Measurements from ENCODE around the gene RDH14.

Gene RDH14

DNA sequence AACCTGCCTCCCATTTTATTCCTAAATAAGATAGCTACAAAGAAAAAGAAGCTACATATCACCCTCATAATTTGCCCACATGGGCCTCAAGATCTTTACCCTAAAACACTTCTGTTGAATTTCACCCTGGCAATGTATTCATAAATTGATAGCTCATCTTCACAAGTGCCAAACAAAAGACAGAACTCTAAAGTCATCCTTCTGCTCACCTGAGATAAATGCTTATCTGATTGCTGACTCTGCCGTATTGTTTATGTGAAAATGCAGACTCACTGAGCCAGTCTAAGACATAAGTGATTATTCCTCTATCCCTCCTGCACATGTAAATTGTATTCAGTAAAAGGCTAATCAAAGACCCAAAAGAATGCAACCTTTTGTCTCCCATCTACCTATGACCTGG lies 2.0 kb downstream of the RDH14 start:
- no peak for DNase-seq (ENCODE audit: low read depth)
- H3K4me3 ChIP-seq (ENCODE audit: control insufficient read depth, low read depth, low read length): no peak overlapping the region
- TF ChIP-seq, protein P1, sequence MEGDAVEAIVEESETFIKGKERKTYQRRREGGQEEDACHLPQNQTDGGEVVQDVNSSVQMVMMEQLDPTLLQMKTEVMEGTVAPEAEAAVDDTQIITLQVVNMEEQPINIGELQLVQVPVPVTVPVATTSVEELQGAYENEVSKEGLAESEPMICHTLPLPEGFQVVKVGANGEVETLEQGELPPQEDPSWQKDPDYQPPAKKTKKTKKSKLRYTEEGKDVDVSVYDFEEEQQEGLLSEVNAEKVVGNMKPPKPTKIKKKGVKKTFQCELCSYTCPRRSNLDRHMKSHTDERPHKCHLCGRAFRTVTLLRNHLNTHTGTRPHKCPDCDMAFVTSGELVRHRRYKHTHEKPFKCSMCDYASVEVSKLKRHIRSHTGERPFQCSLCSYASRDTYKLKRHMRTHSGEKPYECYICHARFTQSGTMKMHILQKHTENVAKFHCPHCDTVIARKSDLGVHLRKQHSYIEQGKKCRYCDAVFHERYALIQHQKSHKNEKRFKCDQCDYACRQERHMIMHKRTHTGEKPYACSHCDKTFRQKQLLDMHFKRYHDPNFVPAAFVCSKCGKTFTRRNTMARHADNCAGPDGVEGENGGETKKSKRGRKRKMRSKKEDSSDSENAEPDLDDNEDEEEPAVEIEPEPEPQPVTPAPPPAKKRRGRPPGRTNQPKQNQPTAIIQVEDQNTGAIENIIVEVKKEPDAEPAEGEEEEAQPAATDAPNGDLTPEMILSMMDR (IDR thresholded peaks at IDR 0.05; ENCODE audit: control insufficient read depth, insufficient read depth, low read depth, low read length, missing control alignments): no peak

DNA sequence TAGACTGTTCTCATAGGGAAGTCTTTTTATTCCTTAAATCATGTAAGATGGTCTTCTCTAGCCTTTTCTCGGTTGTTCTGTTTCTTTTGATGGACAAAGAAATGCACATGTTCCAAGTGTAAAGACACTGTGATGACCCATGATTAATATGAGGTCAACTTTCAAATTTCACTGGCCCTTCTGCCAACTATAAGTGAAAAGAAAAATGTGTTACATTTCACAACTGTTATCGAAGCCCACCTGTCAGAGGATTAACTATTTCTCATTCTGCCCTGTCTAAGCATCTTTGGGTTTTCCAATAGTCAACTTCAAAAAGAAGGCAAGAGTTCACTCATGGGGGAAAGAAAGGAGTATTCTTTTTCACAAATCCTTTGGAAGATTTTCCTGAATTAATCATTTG lies 3.3 kb downstream of the RDH14 start:
- TF ChIP-seq, protein P1 (IDR thresholded peaks at IDR 0.05; ENCODE audit: control insufficient read depth, insufficient read depth, low read depth, low read length, missing control alignments): no peak
- no peak for DNase-seq (ENCODE audit: low read depth)
- no peak overlapping the region for H3K4me3 ChIP-seq (ENCODE audit: control insufficient read depth, low read depth, low read length)

DNA sequence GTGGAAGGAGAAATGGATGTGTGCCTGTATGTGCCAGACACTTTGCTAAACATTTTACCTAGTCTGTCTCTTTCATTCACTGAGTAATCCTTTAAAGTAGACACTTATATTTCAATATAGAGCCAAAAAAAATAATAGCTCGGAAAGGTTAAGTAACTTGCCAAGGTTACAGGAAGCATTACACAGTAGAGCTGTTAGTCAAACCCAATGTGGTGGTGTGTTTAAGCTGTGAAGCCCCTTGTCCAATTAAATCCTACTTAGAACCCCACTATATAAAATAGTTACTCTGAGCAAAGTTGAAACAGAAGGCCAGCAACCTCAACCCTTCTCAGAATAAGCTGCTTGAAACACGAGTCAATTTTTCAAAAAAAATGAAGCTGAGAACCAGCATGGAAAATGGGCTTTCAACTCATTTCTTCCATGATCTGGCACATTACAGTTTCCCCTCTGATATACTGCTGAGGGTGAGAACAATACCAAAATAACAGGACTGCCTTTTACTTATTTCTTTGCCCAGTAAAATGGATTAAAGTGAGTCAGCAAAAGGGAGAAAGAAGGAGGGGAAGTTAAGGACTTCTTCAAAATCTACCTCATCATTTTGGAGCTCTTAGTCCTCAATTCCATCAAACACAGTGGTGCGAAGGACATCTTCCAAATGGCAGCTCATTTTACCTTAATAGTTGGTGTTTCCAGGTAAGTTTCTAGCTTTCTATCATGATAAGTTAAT lies 7.9 kb downstream of the RDH14 start:
- DNase-seq (ENCODE audit: low read depth): no peak
- TF ChIP-seq, protein P1 (IDR thresholded peaks at IDR 0.05; ENCODE audit: control insufficient read depth, insufficient read depth, low read depth, low read length, missing control alignments): no peak
- no peak overlapping the region for H3K4me3 ChIP-seq (ENCODE audit: control insufficient read depth, low read depth, low read length)

DNA sequence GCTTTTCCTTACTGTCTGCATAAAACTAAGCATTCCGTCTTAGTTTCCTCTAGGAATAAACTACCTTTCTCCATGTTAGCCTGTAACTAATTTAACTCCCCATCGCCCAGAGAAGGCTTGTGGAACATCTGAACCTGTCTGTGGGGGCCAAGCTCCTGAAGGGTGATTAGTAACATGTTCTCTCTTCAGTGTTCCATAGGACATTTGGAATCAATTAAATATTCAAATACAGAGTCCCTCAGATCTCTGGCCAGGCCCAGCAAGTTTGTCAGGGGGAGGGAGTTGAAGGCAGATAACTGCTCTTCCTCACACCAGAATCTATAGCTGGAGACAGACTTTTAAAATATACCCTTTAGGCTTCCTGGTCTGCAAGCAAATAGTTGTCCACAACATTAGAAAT lies 8.8 kb downstream of the RDH14 start:
- no peak overlapping the region for H3K4me3 ChIP-seq (ENCODE audit: control insufficient read depth, low read depth, low read length)
- DNase-seq (ENCODE audit: low read depth): no peak
- TF ChIP-seq, protein P1 (IDR thresholded peaks at IDR 0.05; ENCODE audit: control insufficient read depth, insufficient read depth, low read depth, low read length, missing control alignments): no peak

DNA sequence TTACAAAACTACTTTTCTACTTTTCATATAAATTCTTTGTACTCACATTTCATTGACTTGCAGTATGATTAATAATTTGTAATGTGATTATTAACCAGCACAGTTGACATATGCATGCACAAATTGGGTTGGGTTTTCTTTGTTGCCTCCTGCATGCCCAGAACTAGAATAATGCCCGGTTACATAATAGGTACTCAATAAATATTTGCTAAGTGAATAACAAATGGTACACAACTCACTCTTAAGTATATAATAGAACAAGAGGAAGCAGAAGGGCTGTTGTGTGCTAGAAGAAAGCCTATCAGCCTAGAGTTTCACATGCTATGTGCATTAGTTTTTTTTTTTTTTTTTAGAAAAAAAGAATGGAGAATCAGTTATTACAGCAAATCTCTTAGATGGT lies 9.3 kb downstream of the RDH14 start:
- TF ChIP-seq, protein P1 (IDR thresholded peaks at IDR 0.05; ENCODE audit: control insufficient read depth, insufficient read depth, low read depth, low read length, missing control alignments): no peak
- H3K4me3 ChIP-seq (ENCODE audit: control insufficient read depth, low read depth, low read length): no peak overlapping the region
- no peak for DNase-seq (ENCODE audit: low read depth)

DNA sequence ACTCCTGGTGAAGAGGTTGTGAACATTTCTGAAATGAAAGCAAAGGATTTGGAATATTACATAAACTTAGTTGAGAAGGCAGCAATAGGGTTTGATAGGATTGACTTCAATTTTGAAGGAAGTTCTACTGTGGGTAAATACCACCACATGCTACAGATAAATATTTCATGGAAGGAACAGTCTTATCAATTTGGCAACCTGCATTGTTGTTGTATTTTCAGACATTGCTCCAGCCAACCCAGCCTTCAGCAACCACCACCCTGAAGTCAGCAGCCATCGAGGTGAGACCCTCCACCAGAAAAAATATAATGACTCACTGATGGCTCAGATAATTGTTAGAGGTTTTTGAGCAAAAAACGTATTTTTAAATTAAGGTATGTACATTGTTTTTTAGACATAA lies 10.0 kb downstream of the RDH14 start:
- TF ChIP-seq, protein P1 (IDR thresholded peaks at IDR 0.05; ENCODE audit: control insufficient read depth, insufficient read depth, low read depth, low read length, missing control alignments): no peak
- no peak for DNase-seq (ENCODE audit: low read depth)
- H3K4me3 ChIP-seq (ENCODE audit: control insufficient read depth, low read depth, low read length): no peak overlapping the region

Measured in AG09309 (cell line).